ENCODE results near the gene GCH1. TPM values are rescaled to one million over a fixed set of nuclear protein-coding genes. Genes with fewer than 3 reads are reported as not detected.

GCH1 gene
- polyA plus RNA-seq, 1 donor from 2014 or later, result 4.9 TPM

DNA sequence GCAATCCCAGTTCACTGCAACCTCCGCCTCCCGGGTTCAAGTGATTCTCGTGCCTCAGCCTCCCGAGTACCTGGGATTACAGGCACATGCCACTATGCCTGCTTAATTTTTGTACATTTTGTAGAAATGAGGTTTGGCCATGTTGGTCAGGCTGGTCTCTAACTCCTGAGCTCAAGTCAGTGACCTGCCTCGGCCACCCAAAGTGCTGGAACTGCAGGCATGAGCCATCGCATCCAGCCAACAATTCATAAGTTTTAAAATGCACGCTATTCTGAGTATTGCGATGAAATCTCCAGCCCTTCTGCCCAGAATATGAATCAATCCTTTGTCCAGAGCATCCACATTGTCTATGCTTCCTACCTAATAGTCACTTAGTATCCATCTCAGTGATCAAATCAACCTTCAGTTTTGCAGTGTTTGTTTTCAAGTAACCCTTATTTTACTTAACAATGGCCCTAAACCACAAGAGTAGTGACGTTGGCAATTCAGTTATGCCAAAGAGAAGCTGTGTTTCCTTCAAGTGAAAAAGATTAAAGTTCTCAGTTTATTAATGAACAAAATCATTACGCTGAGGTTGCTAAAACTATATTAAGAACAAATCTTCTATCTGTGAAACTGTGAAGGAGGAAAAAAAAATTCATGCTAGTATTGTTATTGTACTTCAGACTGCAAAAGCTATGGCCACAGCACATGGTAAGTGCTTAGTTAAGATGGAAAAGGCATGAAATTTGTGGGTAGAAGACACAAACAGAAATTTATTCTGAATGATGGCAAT lies 11.0 kb downstream of the GCH1 start:
- no peak overlapping the region for H3K9ac ChIP-seq (ENCODE audit: low read length)
- H3K27ac ChIP-seq (ENCODE audit: low read length), result no peak overlapping the region
- H3K9me2 ChIP-seq (ENCODE audit: insufficient read depth, low read length), result no peaks in the 10 kb centered on the region
- H3K27me3 ChIP-seq (ENCODE audit: insufficient read depth, low read depth, low read length), result no peaks in the 10 kb centered on the region
- no peak overlapping the region for H3K4me2 ChIP-seq (ENCODE audit: low read length)
- H4K20me1 ChIP-seq (ENCODE audit: insufficient read depth), result no peaks in the 10 kb centered on the region
- no peaks in the 10 kb centered on the region for H3K36me3 ChIP-seq (ENCODE audit: insufficient read depth, low read length)
- H3F3A ChIP-seq (ENCODE audit: insufficient read depth, low read length, poor library complexity, severe bottlenecking), result no peaks in the 10 kb centered on the region
- no peak overlapping the region for H2AFZ ChIP-seq (ENCODE audit: low read depth, low read length)
- no peaks in the 10 kb centered on the region for H3K79me2 ChIP-seq (replicated peaks; ENCODE audit: insufficient read depth, low read length)
- no peak for TF ChIP-seq RAD21 (conservative IDR thresholded peaks at IDR 0.05)
- TF ChIP-seq SMC3 (conservative IDR thresholded peaks at IDR 0.05; ENCODE audit: poor library complexity), result no peak
- TF ChIP-seq, protein P1, sequence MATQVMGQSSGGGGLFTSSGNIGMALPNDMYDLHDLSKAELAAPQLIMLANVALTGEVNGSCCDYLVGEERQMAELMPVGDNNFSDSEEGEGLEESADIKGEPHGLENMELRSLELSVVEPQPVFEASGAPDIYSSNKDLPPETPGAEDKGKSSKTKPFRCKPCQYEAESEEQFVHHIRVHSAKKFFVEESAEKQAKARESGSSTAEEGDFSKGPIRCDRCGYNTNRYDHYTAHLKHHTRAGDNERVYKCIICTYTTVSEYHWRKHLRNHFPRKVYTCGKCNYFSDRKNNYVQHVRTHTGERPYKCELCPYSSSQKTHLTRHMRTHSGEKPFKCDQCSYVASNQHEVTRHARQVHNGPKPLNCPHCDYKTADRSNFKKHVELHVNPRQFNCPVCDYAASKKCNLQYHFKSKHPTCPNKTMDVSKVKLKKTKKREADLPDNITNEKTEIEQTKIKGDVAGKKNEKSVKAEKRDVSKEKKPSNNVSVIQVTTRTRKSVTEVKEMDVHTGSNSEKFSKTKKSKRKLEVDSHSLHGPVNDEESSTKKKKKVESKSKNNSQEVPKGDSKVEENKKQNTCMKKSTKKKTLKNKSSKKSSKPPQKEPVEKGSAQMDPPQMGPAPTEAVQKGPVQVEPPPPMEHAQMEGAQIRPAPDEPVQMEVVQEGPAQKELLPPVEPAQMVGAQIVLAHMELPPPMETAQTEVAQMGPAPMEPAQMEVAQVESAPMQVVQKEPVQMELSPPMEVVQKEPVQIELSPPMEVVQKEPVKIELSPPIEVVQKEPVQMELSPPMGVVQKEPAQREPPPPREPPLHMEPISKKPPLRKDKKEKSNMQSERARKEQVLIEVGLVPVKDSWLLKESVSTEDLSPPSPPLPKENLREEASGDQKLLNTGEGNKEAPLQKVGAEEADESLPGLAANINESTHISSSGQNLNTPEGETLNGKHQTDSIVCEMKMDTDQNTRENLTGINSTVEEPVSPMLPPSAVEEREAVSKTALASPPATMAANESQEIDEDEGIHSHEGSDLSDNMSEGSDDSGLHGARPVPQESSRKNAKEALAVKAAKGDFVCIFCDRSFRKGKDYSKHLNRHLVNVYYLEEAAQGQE (IDR thresholded peaks at IDR 0.05; ENCODE audit: borderline replicate concordance), result no peak
- no peak for TF ChIP-seq EP300 (conservative IDR thresholded peaks at IDR 0.05; ENCODE audit: poor library complexity, severe bottlenecking)
- no peak for TF ChIP-seq EZH2 (IDR thresholded peaks at IDR 0.05; ENCODE audit: borderline replicate concordance, insufficient read depth, low read length, poor library complexity, severe bottlenecking)
- no peak for TF ChIP-seq TAF1 (IDR thresholded peaks at IDR 0.05; ENCODE audit: low read depth)
- no peak for TF ChIP-seq CTCF (IDR thresholded peaks at IDR 0.05; ENCODE audit: poor library complexity, severe bottlenecking)
- no peaks in the 10 kb centered on the region for H3K9me3 ChIP-seq (ENCODE audit: low read length)
- no peak overlapping the region for H3K4me3 ChIP-seq (ENCODE audit: low read length)

DNA sequence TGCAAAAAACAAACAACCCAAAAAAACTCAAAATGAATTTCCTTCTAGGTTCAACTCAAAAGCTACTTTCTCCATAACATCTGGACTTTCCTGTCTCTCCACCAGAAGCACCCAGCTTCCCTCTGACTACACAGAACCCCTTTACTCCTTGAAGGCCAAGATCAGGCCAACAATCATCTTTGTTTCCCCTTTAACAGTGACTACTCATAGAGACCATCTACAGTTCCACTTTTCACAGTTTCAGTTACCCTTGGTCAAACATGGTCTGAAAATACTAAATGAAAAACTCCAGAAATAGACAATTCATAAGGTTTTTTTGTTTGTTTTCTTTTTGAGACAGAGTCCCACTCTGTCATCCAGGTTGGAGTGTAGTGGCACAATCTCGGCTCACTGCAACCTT lies 11.8 kb downstream of the GCH1 start:
- H4K20me1 ChIP-seq (ENCODE audit: insufficient read depth), result no peaks in the 10 kb centered on the region
- H3K9me3 ChIP-seq (ENCODE audit: low read length), result no peaks in the 10 kb centered on the region
- H2AFZ ChIP-seq (ENCODE audit: low read depth, low read length), result no peak overlapping the region
- H3K27me3 ChIP-seq (ENCODE audit: insufficient read depth, low read depth, low read length), result no peaks in the 10 kb centered on the region
- H3K9me2 ChIP-seq (ENCODE audit: insufficient read depth, low read length), result no peaks in the 10 kb centered on the region
- no peak overlapping the region for H3K27ac ChIP-seq (ENCODE audit: low read length)
- H3K9ac ChIP-seq (ENCODE audit: low read length), result no peak overlapping the region
- H3K36me3 ChIP-seq (ENCODE audit: insufficient read depth, low read length), result no peaks in the 10 kb centered on the region
- no peak overlapping the region for H3K4me2 ChIP-seq (ENCODE audit: low read length)
- H3K4me3 ChIP-seq (ENCODE audit: low read length), result no peak overlapping the region
- TF ChIP-seq EP300 (conservative IDR thresholded peaks at IDR 0.05; ENCODE audit: poor library complexity, severe bottlenecking) (no peak), MXI1 (conservative IDR thresholded peaks at IDR 0.05; ENCODE audit: poor library complexity, severe bottlenecking) (no peak), SMC3 (conservative IDR thresholded peaks at IDR 0.05; ENCODE audit: poor library complexity) (no peak), TAF1 (IDR thresholded peaks at IDR 0.05; ENCODE audit: low read depth) (no peak), CTCF (IDR thresholded peaks at IDR 0.05; ENCODE audit: poor library complexity, severe bottlenecking) (no peak), EZH2 (IDR thresholded peaks at IDR 0.05; ENCODE audit: borderline replicate concordance, insufficient read depth, low read length, poor library complexity, severe bottlenecking) (no peak), RAD21 (conservative IDR thresholded peaks at IDR 0.05) (no peak), POLR2AphosphoS5 (IDR thresholded peaks at IDR 0.05) (no peak)
- TF ChIP-seq, protein P1 (IDR thresholded peaks at IDR 0.05; ENCODE audit: borderline replicate concordance), result no peak
- H3K79me2 ChIP-seq (replicated peaks; ENCODE audit: insufficient read depth, low read length), result no peaks in the 10 kb centered on the region
- no peaks in the 10 kb centered on the region for H3F3A ChIP-seq (ENCODE audit: insufficient read depth, low read length, poor library complexity, severe bottlenecking)

Measured in neural cell (in vitro differentiated cells).